ENCODE results near the gene CIRBP. TPM values are rescaled to one million over a fixed set of nuclear protein-coding genes. Genes with fewer than 3 reads are reported as not detected.
A peak's percentile ranks its signal among the peaks of the same experiment; 100 is the strongest.

Gene CIRBP
- total and polyA plus RNA-seq, 9 of the 15 experiments (the other 6 are each of a cell fraction or from before 2014, with no cell fraction given), result 20.5 to 327 (median 176) TPM

DNA sequence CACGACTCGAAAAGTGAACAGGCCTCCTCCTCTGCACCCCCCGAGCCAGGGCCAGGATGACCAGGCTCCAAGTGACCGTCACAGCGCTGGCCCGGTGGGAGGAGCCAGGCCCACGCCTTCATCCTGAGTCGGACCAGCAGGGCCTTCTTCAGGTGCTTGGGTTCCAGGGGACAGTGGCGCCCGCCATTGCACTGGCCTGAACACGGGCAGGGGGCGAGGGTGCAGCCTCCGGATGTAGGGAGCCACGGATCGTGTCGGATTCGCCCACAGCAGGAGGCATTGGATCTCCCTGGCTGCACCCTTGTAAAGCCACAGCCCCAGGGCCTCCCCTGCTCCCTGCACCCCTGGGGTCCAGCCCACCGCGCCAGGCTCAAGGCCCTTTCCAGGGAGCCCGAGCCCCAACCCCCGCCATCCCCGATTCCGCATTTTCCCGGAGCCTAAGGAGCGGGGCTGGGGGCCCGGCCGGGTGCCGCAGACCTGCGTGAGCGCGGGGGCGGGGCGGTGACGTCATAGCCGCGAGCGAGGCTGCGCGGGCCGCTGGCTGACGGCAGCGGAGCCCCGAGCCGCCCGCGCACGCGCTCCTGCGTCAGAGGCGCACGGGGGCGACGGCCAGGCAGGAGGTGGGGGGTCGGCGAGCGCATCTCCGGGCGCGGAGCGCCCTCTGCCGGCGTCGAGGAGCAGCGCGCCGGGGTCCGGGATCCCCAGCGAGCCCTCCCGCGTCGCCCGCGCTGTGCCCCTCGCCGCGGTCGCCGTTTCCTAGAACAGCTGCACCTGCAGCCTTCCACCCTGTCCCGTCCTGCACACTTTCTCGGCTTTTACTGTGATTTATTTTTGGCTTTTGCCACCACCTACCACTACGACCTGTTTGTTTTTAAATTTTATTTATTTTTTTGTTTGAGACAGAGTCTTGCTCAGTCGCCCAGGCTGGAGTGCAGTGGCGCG is 29.1 kb upstream of the CIRBP start (continued):
- TF ChIP-seq ARID1B (IDR thresholded peaks at IDR 0.05) (no peak), L3MBTL2 (IDR thresholded peaks at IDR 0.05) (peak; percentile 73), ZNF431 (CRISPR knock-in tag; IDR thresholded peaks at IDR 0.05) (no peak), PCBP1 (IDR thresholded peaks at IDR 0.05; ENCODE audit: low read depth, low read length, poor library complexity, severe bottlenecking) (no peak), BCLAF1 (IDR thresholded peaks at IDR 0.05; ENCODE audit: borderline replicate concordance in 1 of 2, control insufficient read depth in 1 of 2, low read depth in 2 of 2, low read length in 1 of 2) (no peak), E2F3 (CRISPR knock-in tag; IDR thresholded peaks at IDR 0.05) (peak; percentile 57; the same call in 1 of the 2 replicates), MAFK (IDR thresholded peaks at IDR 0.05; ENCODE audit: low read length) (no peak), ZZZ3 (IDR thresholded peaks at IDR 0.05) (no peak), ADNP (tag; IDR thresholded peaks at IDR 0.05) (no peak), BMI1 (IDR thresholded peaks at IDR 0.05; ENCODE audit: low read length) (no peak), NFATC3 (IDR thresholded peaks at IDR 0.05) (no peak), TSC22D4 (tag; IDR thresholded peaks at IDR 0.05) (no peak), MXI1 (IDR thresholded peaks at IDR 0.05; ENCODE audit: low read depth, low read length) (no peak), SNRNP70 (optimal IDR thresholded peaks at IDR 0.05; ENCODE audit: low read depth, low read length) (no peak), ZNF146 (CRISPR knock-in tag; IDR thresholded peaks at IDR 0.05; ENCODE audit: unreplicated experiment) (no peak), ETS2 (tag; IDR thresholded peaks at IDR 0.05; ENCODE audit: borderline replicate concordance, poor library complexity, severe bottlenecking) (no peak), MECOM (CRISPR knock-in tag; IDR thresholded peaks at IDR 0.05) (no peak), ZNF583 (CRISPR knock-in tag; IDR thresholded peaks at IDR 0.05) (peak; percentile 46; the same call in 1 of the 2 replicates), NFXL1 (CRISPR knock-in tag; IDR thresholded peaks at IDR 0.05) (no peak), JUN (IDR thresholded peaks at IDR 0.05; ENCODE audit: borderline replicate concordance, low read depth, low read length) (peak; percentile 97), JUN (CRISPR knock-in tag; IDR thresholded peaks at IDR 0.05; ENCODE audit: borderline replicate concordance) (0 out of 2 replicates have a peak, but pooled peaks have one; percentile 8), KAT2B (IDR thresholded peaks at IDR 0.05; ENCODE audit: low read depth, low read length) (no peak), U2AF1 (optimal IDR thresholded peaks at IDR 0.05; ENCODE audit: low read depth, low read length) (no peak), NONO (IDR thresholded peaks at IDR 0.05; ENCODE audit: low read depth in 2 of 2, low read length in 1 of 2) (peak in 1 of 2 experiments; percentile 95; a peak in 2 of 4 replicates)

Data from K562 (cell line).